Effector CD4-positive, alpha-beta T cell (primary cell): ENCODE data around the gene TGFBR3.

Experiments used
- DNase-seq: peaks from one replicate; pipeline ENCODE4 v3.0.0-alpha.2; 2020
- total RNA-seq: gene quantifications from one replicate; lab custom pipeline; 2026; lab: John Stamatoyannopoulos, UW

Gene TGFBR3
- 61.5 reads per million, percentile 73 among the genes with 10 or more reads in this experiment for total RNA-seq

DNA sequence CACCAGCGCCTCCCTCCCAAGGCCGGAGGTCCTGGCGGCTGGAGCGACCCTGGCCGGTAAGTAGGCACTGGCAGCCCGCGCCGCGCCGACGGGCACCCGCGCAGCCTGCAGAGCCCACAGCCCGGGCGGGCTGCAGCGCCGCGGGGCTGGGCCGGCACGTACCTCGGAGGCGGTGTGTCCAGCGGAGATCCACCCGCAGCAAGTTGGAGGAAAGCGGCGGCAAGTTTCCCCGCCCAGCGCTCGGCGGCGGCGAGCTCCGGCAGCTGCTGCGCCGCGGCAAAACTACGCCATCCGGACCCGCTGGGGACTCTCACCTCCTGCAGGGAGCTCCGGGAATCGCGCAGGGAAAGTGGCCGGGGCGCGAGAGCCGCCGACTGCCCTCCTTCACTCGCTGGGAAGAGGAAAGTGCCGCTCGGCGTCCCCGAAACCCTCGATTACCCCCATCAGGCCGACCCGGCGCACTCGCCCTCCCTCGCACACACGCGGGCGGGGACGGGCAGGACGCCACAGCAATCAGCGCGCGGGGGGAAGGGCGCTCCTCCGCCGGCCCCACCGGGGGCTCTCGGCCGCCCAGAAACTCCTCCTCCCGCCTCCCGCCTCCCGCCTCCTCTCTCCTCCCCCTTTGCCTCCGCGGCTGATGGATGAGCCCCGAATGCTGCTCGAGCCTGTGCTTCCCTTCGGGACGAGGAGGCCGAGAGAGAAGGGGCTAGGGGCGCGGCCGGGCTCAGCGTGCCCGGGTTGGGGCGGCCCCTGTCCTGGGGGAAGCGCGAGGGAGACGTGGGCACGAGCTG lies at the start of gene TGFBR3:
TGFBR3 (minus strand) TSS at position 436 of the 791 bp plus-strand sequence. CDS start 24,620 bp downstream, outside the sequence.
- DNase-seq: peak; percentile 71

DNA sequence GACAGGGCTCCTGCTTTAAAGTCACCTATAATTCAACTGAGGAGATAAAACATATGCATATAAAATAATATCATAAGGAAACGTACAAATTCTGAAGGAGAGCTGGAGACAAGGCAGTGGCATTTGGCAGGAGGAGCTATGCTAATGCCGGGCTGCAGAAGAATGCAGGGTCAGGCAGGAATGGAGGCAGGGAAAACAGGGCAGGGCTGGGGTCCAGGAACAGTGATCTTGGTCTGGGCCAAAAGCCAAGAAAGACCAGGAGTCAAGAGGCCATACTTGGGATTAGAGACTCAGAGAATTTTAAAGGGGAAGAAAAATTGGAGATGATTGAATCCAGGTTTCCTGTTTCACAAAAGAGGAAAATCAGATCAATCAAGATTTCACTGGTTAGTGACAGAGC lies 43.3 kb upstream of the TGFBR3 start:
- DNase-seq: no peak

DNA sequence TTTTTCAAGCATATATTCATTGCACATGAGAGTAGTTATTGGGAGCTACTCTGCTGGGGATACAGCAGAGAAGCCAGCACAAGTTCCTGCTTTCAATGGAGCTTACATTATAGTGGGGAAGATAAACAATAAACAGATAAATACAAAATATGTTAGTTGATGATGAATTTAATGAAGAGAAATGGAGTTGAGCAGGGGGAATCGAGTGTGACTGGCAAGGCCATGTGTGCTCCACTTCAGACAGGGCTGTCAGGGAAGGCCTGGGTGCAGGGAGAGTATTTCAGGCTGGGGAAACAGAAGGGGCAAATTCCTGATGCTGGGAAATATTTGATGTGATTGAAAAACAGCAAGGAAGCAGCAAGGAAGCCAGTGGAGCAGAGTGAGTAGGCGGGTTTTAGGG lies 42.1 kb upstream of the TGFBR3 start:
- no peak for DNase-seq

DNA sequence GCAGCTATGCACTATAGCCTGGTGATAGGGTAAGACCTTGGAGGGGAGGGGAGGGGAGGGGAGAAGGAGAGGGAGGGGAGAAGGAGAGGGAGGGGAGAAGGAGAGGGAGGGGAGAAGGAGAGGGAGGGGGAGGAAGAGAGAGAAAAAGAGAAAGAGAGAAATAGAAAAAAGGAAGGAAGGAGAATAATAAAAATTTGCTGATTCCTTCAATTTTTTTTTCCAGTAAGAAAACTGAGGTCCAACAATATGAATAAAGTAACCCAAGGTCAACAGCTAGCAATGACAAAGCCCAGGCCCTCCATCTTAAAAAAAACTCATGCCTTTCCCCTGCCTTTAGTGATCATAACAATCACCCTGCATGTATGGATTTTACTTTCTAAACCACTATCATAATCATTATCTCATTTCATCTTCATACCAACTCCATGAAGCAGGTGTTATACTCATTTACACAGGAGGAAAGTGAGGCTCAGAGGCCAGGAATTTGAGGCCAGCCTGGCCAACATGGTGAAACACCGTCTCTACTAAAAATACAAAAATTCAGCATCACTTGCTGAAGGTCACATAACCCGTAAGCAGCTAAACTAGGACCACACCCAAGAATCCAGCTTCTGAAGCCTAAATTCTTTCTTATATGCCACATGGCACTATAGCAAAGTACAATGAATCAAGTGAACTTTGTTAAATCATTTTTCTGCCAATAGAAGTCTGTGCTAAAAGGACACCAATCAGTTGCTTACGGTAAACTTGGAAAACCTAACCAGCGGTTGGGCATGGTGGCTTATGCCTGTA lies 39.9 kb upstream of the TGFBR3 start:
- no peak for DNase-seq

DNA sequence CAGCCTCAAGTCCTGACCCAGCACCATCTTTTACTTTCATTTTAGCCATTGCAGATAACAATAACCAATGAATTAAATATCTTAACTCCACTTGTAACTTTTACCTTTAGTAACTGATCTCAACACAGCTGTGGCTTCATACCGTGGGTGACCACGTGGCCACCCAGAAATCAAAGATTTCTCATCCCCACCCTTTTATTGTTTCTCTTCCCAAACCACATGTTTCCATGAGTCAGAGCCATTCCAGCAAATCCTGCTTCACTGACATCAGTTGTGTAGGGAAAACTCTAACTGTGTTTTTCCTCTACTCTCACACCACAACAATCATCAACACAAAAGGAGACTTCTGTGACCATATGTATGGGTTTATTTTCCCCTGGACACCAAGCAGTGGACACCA lies 38.2 kb upstream of the TGFBR3 start:
- no peak for DNase-seq

DNA sequence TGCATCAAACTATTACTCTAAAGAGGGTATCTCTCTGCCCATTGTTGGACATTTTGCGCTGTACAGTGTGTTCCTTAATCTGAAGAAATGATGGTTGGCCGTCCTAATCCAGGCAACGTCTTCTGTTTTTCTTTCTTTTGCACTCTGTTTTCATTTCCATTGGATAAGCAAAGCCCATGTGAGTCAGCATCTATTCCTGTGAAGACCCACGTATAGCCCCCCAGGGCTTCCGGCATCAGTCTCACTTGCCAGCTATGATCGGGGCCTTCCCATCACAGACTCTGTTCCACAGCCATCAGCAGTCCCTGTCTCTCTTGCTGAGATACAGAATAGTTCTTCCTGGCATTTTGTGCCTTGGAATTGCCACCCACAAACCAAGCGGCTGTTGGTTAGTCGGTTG lies 34.0 kb upstream of the TGFBR3 start:
- DNase-seq: no peak

DNA sequence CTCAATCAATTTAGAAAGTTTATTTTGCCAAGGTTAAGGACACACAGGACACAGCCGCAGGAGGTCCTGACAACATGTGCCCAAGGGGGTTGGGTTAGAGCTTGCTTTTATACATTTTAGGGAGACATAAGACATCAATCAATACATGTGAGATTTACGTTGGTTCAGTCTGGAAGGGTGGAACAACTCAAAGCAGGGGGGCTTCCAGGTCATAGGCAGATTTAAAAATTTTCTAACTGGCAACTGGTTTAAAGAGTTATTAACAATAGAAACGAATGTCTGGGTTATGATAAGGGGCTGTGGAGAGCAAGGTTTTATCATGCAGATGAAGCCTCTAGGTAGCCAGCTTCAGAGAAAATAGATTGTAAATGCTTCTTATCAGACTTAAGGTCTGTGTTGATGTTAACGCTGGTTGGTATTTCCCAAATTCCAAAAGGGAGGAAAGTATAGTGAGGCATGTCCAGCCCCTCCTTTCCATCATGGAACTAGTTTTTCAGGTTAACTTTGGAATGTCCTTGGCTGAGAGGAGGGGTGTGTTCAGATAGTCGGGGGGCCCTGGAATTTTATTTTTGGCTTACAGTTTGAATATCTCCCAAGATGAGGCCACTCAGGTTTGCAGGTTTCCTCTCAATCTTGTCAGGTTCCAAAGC lies 31.0 kb upstream of the TGFBR3 start:
- no peak for DNase-seq

DNA sequence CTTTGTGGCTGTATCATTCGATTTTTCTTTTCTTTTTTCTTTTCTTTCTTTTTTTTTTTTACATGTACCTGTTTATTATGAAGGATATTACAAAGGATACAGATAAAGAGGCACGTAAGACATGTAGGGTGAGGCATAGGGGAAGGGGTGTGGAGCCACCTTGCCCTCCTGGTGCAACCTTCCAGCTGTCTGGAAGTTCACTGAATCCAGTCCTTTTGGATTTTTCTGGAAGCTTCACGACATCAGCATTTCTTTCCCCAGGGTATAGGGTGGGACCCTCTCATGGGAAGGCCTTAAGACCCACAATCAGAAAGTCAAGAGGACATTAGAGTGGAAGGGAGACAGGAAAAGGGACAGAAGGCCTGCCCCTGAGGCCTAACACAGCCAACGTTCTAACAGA lies 30.1 kb upstream of the TGFBR3 start:
- DNase-seq: no peak

DNA sequence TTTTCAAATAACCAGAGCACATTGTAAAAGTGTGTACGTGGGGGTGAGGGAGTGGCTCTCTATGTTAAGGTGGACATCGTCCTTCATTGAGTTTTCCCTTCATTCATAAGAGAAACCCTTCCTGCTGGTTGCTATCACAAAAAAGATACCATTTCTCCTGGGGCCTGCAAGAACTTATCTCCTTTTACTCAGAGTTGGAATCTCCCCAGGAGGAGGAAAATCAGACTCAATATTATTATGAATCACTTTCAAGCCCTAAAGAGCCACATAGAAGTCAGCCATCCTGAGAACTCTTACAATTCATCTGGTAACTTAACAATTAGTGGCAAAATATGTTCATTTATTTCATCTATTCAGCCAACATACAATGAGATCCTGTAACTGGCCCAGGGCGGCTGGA lies 27.1 kb upstream of the TGFBR3 start:
- no peak for DNase-seq

DNA sequence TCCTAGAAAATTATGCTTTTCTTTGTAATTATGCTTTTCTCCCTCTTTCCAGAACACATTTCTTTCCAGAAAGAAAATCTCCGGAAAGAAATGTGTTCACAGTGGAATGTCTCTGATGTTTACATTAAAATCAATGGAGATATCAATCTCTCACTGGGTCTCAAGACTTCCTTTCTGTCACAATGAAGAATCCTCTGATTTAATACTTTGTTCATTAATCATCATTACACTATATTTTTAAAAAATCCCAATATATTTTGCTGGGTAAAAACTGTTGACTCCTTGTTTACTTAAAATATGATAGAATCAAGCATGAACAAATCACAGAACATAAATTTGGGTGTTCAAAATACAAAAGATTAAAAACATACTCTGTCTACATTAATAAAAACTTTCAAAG lies 26.3 kb upstream of the TGFBR3 start:
- no peak for DNase-seq

DNA sequence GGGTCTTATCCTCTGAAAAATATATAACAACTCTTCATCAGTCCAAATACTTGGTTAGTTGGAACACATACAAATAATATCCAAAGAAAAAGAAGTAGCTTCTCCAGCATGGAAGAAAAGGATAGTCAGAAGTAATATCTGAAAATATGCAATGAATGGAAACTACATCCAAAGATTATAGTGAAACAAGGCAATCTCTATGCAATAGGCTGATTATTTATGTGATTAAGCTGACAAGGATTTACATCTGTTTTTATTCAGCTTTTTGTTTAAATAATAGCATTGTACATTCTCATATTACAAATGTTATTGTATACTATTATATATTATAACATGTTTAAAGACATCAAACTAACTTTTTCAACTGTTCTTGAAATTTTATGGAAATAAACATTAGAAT lies 15.3 kb upstream of the TGFBR3 start:
- DNase-seq: no peak

DNA sequence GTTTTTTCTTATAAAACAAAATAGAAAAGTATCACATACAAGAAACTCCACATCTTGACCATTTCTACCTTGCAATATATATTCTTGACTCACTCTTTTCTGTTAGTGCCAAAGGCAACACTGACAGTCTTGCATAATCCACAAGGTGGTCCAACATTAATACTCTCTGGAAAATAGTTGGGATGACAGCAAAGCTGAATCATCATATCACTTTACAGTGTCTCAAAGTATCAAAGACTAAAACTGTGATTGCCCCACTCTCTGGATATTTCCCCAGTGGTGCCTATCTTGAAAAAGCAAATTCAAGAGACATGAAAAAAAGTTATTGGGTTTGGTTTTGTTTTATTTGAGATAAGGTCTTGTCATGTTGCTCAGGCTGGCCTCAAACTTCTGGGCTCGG lies 14.6 kb upstream of the TGFBR3 start:
- no peak for DNase-seq

DNA sequence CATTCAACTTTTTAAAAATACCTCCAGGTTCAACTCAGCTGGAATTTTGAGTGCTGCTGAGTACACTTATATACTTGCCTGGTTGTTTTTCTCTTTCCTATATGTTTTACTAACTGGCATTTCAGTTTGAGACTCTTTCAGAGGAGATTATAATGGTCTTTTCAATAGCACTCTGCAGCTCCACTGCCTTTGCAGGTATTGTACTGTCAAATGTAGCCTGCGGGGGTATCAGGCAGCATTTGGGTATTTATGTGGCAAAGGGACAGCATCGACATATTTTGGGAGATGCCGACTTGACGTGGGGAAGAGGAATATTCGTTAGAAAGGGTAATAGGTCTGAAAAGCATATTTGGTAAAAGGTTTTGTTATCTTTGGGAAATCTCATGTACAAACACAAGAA lies 11.1 kb upstream of the TGFBR3 start:
- DNase-seq: no peak

DNA sequence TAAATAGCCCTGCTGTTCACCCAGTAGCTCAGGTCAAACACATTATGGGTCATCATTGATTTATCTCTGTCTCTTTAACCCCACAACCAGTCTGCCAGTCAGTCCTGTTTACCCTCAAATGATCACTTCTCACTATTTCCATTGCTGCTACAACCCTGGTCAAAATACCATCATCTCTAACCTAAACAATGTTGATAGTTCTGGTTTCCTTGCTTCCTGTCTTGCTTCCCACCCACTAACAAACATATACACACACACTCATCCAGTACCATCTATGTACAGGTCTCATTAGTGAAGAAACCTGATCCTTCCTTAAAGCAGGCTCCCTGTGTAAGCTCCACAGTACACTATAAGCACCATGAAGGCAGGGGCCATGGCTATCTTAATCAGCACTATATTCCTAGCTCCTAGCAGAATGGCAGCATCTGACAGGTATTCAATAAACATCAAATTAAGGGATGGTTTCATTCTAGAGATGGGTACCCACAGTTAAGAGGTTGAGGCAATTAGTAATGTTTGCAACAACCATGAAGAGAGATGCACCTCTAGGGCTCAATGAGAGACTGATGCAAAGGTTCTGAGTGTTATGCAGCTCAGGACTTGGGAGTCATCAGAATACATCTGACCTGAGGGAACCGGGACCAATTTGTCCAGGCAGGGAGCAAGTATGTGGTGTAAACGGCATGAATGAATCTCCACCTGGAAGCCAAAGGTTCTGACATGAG lies 10.0 kb upstream of the TGFBR3 start:
- DNase-seq: no peak

DNA sequence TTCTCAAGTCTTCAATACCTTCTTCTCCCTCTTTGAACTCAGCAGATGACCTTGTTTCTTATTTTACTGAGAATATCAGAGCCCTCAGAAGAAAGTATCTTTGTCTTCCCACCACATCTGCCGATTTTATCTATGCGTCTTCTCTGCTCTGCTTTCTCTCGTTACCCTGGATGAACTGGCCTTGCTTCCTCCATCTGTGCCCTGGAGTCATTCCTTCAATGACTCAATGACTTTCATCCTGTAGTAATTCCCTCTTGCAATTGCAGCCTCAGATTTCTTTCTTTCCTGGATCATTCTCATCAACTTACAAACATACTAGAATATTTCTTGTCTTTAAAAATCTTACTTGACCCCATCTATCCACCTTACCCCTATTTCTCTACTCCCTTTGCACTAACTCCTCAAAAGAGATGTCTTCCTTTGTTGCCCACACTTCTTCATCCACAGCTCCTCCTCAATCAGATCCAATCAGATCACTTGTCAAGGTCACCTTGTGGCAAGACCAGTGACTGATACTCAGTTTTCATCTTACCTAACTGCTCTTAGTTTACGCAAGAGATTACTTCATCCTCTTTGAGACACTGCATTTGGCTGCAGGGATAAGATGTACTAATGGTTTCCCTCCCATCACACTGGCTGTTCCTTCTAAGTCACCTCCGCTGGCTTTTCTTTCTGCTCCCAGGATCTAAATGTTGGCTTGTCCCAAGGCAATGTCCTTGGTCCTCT lies 8.2 kb upstream of the TGFBR3 start:
- DNase-seq: no peak

DNA sequence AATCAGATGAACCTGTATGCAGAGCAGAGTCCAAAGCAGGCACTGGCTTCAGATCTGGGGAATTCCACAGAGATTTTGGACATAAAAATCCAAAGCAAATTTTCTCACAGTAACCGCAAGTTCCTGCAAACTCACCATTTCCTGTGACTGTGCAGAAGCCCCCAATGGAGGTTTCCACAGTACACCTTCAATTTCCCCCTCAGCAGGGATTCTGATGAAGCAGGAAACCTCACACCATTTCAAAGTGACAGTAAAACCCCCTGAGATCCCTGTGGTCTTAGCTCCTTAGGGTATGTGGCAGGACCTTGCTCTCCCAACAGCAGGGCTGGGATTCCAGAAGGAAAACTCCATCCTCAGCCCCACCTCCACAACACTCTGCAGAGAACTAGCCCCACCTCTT lies 6.0 kb upstream of the TGFBR3 start:
- DNase-seq: no peak

DNA sequence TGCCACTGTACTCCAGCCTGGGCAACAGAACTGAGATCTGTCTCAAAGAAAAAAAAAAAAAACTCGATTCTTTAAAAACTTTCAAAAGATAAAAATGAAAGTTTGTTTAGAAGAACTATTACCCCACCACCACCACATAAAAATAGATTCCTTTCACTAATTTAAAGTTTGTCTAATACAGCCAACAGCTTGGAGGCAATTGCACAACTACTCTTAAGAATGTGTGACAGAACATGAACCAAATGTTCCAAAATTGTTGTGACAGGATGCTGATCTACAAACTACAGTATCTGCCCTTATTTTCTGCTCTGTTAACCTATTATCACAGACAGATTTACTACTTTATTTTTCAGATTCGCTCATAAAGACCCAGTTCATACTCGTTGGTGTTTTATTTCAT lies 5.5 kb upstream of the TGFBR3 start:
- DNase-seq: no peak

DNA sequence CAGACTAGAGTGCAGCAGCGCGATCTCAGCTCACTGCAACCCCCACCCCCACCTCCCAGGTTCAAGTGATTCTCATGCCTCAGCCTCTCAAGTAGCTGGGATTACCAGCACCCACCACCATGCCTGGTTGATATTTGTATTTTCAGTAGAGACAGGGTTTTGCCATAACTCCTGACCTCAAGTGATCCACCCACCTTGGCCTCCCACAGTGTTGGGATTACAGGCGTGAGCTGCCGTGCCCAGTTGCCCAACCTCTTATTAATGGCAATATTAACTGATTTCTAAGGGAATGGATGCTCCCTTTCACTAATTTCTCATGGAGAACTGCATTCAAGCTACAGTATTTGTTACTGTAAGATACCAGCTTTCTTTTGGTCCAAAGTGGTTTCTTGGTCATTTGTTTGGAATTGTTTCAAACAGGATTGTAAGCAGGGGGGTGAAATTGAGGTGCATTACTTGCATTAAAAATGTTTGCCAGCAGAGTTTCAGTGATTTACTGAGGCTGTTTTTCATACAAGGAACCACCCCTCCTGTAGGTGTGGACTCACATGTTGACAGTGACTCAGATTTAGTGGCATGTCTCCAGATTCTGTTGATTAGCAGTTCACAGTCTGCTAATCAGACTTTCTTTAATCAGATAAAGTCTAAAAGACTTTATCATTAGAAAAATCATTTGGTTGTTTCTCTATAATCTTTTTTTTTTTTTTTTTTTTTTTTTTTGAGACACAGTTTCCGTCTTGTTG lies 3.9 kb upstream of the TGFBR3 start:
- peak; percentile 21 for DNase-seq

DNA sequence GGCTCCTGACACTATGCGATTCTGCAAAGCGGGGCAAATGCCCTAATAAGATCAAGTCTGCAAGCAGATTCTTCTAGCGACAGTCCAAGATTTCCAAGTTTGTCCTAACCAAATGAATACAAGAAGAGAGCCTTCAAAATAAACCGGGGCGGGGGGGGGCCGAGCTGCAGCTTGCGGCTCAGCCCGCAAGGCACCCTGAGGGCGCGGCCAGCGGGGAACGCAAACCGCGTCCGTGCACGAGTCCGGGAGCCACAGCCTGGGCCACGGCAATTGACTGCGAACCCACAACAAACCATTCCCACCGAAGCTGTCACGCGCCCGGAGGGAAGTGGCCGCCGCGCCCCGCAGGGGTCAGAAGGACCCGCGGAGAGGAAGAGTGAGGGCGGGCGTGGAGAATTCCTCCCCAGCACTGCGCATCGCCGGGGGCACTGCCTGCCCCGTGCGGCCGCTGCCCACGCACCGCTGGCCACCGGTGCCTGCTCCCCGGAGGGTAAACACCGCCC lies 687 bp downstream of the TGFBR3 start:
- no peak for DNase-seq

DNA sequence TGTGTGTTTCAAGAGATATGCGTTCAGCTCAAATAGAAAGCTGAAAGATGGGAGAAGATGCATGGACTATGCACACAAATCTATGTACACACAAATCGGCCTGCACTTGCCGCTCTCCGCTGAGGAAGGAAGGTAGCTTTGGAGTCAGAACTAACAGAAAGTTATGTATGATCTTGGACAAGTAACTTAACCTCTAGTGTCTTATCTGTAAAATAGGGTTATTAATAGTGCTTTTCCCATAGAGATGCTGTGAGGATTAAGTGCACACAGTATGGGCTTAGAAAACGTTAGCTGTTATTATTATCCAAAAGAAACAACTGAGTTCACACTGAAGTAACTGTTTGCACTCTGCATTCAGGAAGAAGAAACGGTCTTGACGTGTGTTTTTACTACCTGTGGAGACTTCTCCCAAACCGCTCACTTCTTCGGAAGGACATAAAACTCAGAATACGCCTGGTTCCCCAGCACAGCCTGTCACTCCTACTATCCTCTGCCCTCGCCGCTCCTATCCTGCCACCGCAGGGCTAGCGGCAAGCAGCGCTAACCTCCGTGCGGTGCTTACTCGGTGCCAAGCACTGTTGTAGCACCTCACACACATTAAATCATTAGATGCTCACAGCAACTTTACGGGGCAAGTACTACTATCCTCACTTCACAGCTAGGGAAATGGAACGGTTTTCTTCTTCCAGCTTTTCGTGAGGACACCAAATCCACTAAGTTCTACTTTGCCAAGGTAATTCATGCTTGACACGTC lies 1.3 kb downstream of the TGFBR3 start:
- peak; percentile 24 for DNase-seq

DNA sequence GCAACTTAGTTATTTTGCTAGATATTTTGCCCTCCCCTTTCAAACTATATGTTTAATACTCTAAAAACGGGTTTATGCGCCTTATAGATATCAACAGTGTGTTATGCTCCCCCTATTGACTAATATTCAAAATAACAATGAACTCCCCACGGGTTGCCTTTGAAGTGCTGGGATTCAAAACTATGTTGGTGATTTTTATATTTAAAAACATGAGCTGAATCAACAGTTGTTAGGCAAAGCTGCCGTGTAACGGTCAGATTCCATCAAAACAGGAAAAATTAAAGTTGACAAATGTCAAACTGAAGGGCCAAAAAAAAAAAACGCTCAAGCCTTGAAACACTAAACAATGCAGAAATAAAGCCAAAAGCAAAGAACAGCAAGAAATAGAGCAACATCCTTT lies 2.5 kb downstream of the TGFBR3 start:
- DNase-seq: no peak
